CD4-positive, alpha-beta T cell (primary cell): Measurements from ENCODE around the gene CCDC71L. TPM values are rescaled to one million over a fixed set of nuclear protein-coding genes. Genes with fewer than 3 reads are reported as not detected.

Source experiments
- ATAC-seq: fragments of 200-7000 bp; cut with Tn5 transposase; one replicate; pipeline ENCODE4 v1.10.0; 2022; ENCODE audit warnings: mild to moderate bottlenecking; ENCODE audit not compliant: poor library complexity
- CTCF ChIA-PET: fragments of 350-600 bp; sonication (Branson Sonifier 250); formaldehyde crosslinking; loops from one replicate; lab custom pipeline; 2021; ENCODE audit warnings: antibody characterized with exemption, inconsistent platforms; lab: Charles Lee
- POLR2A ChIA-PET: fragments of 350-600 bp; sonication (Branson Sonifier 250); formaldehyde crosslinking; loops from one replicate; lab custom pipeline; 2021; ENCODE audit warnings: antibody characterized with exemption, inconsistent platforms; lab: Charles Lee
- DNase-seq, 14 experiments: peaks; one replicate each; pipeline ENCODE4 v3.0.0-alpha.2; 2013 to 2020; ENCODE audit warnings: mixed read lengths in 2 of 14
- H3K27ac ChIP-seq, 2 donors: one replicate each; pipeline versions ENCODE4 v1.5.1 to v1.7.0; 2013; ENCODE audit warnings: low read length in 2 of 2, low read depth in 1 of 2, mild to moderate bottlenecking in 1 of 2
- H3K27me3 ChIP-seq, 2 experiments: 1 replicate in 1 of 2; 2 replicates in 1 of 2; pipeline versions ENCODE4 v1.6.1 to v1.7.0; 2013; ENCODE audit warnings: low read length in 2 of 2, control low read depth in 1 of 2, mild to moderate bottlenecking in 1 of 2, moderate library complexity in 1 of 2; ENCODE audit not compliant: insufficient read depth in 2 of 2, control insufficient read depth in 1 of 2
- H3K36me3 ChIP-seq: one replicate; pipeline ENCODE4 v1.6.1; 2013; ENCODE audit warnings: low read length, control low read depth; ENCODE audit not compliant: insufficient read depth
- H3K4me1 ChIP-seq: one replicate; pipeline ENCODE4 v1.6.1; 2013; ENCODE audit warnings: low read length, control low read depth; ENCODE audit not compliant: insufficient read depth
- H3K4me3 ChIP-seq: one replicate; pipeline ENCODE4 v1.5.1; 2013; ENCODE audit warnings: mild to moderate bottlenecking, low read length, moderate library complexity
- H3K9me3 ChIP-seq, 2 experiments: 1 replicate in 1 of 2; 2 replicates in 1 of 2; pipeline versions ENCODE4 v1.6.1 to v1.7.0; 2013; ENCODE audit warnings: low read length in 2 of 2, mild to moderate bottlenecking in 2 of 2, control low read depth in 1 of 2, moderate library complexity in 1 of 2; ENCODE audit not compliant: control insufficient read depth in 1 of 2, insufficient read depth in 1 of 2
- H3K27ac Mint-ChIP-seq: one replicate; pipeline ENCODE4 v1.8.0; 2020; ENCODE audit warnings: mixed read lengths
- H3K27me3 Mint-ChIP-seq: one replicate; pipeline ENCODE4 v1.8.0; 2021; ENCODE audit warnings: mixed read lengths
- H3K36me3 Mint-ChIP-seq: one replicate; pipeline ENCODE4 v1.8.0; 2021; ENCODE audit warnings: low read depth, mixed read lengths
- H3K4me1 Mint-ChIP-seq: one replicate; pipeline ENCODE4 v1.8.0; 2021; ENCODE audit warnings: low read depth, mixed read lengths
- H3K4me3 Mint-ChIP-seq: one replicate; pipeline ENCODE4 v1.8.0; 2020; ENCODE audit warnings: mild to moderate bottlenecking, mixed read lengths
- H3K9me3 Mint-ChIP-seq: one replicate; pipeline ENCODE4 v1.8.0; 2020; ENCODE audit warnings: mixed read lengths
- CTCF ChIP-seq: fragments of 200-600 bp; IDR thresholded peaks from one replicate; pipeline ENCODE4 v1.8.0; 2022; ENCODE audit warnings: antibody characterized with exemption, mild to moderate bottlenecking
- intact Hi-C, 2 experiments: fragments of 100-400 bp; cut with DNase I in 1 of 2; cut with micrococcal nuclease in 1 of 2; formaldehyde crosslinking; loops; one replicate each; pipeline versions ENCODE4 v1.15.1 to v1.9.0; 2023 to 2025; cut with DNase I, micrococcal nuclease
- total RNA-seq, 174 experiments: library from RNA in 2 of 174; stranded (reverse) in 2 of 174; gene quantifications; one replicate each; pipeline ENCODE4 v1.2.3 and lab custom pipeline; 2021 to 2026

Gene CCDC71L
- total RNA-seq, 2 experiments from 2014 or later: 9.5 to 9.8 TPM

GRCh38 chr7:106612432-106612831 is 48.5 kb downstream of the CCDC71L start:
- ChIA-PET CTCF (interaction anchor here (1.0 kb wide), 1 partner anchor 10 kb away, joined by 3 read pairs; no protein-coding TSS in a partner anchor), POLR2A (no interaction called here)
- no peak overlapping the region for H3K27ac ChIP-seq
- Mint-ChIP-seq H3K4me3 (no peak overlapping the region), H3K9me3 (peaks cover 2% of the 10 kb centered on the region), H3K36me3 (no peaks in the 10 kb centered on the region), H3K27me3 (no peaks in the 10 kb centered on the region), H3K4me1 (no peaks in the 10 kb centered on the region), H3K27ac (no peak overlapping the region)
- no peaks in the 10 kb centered on the region for H3K27me3 ChIP-seq
- no peaks in the 10 kb centered on the region for H3K36me3 ChIP-seq
- intact Hi-C loops: no loop called here
- no peak for TF ChIP-seq CTCF
- no peak for ATAC-seq
- no peaks in the 10 kb centered on the region for H3K9me3 ChIP-seq
- H3K4me1 ChIP-seq: no peaks in the 10 kb centered on the region
- no peak for DNase-seq
- no peak overlapping the region for H3K4me3 ChIP-seq

- H3K9me3 Mint-ChIP-seq: peaks cover 2% of the 10 kb centered on the region
- H3K4me1 Mint-ChIP-seq: no peaks in the 10 kb centered on the region
- H3K27me3 Mint-ChIP-seq: no peaks in the 10 kb centered on the region
- intact Hi-C loops: no loop called here
- ChIA-PET CTCF (no interaction called here), POLR2A (no interaction called here)
- Histone ChIP-seq H3K9me3 (no peaks in the 10 kb centered on the region), H3K36me3 (no peaks in the 10 kb centered on the region), H3K27me3 (no peaks in the 10 kb centered on the region), H3K4me3 (no peak overlapping the region), H3K4me1 (no peaks in the 10 kb centered on the region), H3K27ac (no peak overlapping the region)
- DNase-seq: no peak
- no peaks in the 10 kb centered on the region for H3K36me3 Mint-ChIP-seq
- H3K27ac Mint-ChIP-seq: no peak overlapping the region
- ATAC-seq: no peak
- no peak overlapping the region for H3K4me3 Mint-ChIP-seq
- no peak for TF ChIP-seq CTCF
Measured at GRCh38 chr7:106611911-106612310, 49.0 kb downstream of the CCDC71L start.

- POLR2A ChIA-PET: no interaction called here
- no peaks in the 10 kb centered on the region for H3K4me1 Mint-ChIP-seq
- no peak overlapping the region for H3K27ac ChIP-seq
- DNase-seq (no peak), ATAC-seq (no peak)
- no peaks in the 10 kb centered on the region for H3K27me3 Mint-ChIP-seq
- intact Hi-C loops: no loop called here
- CTCF ChIA-PET: interaction anchor here (0.5 kb wide), 1 partner anchor 277 kb away, joined by 4 read pairs; no protein-coding TSS in a partner anchor
- H3K9me3 ChIP-seq: no peaks in the 10 kb centered on the region
- no peak overlapping the region for H3K27ac Mint-ChIP-seq
- H3K9me3 Mint-ChIP-seq: peaks cover 2% of the 10 kb centered on the region
- H3K4me3 ChIP-seq: no peak overlapping the region
- H3K4me1 ChIP-seq: no peaks in the 10 kb centered on the region
- H3K36me3 ChIP-seq: no peaks in the 10 kb centered on the region
- no peak overlapping the region for H3K4me3 Mint-ChIP-seq
- no peaks in the 10 kb centered on the region for H3K36me3 Mint-ChIP-seq
- TF ChIP-seq CTCF: no peak
- no peaks in the 10 kb centered on the region for H3K27me3 ChIP-seq
Measured at GRCh38 chr7:106610996-106611886, 49.7 kb downstream of the CCDC71L start.
